AG09309 (cell line): ENCODE results near the gene SNRNP200.

Experiments
- DNase-seq: peaks from one replicate; pipeline ENCODE4 v3.0.0-alpha.2; 2010; ENCODE audit warnings: low read depth
- H3K4me3 ChIP-seq: 2 replicates; pipeline ENCODE4 v1.5.1; 2011; ENCODE audit warnings: mild to moderate bottlenecking, low read depth, low read length, moderate library complexity; ENCODE audit not compliant: control insufficient read depth
- CTCF ChIP-seq: IDR thresholded peaks from 2 replicates; pipeline ENCODE4 v1.5.1; 2011; ENCODE audit warnings: mild to moderate bottlenecking, low read depth, low read length, inconsistent platforms; ENCODE audit not compliant: insufficient read depth, control insufficient read depth; ENCODE audit errors: missing control alignments

The SNRNP200 gene

GRCh38 chr2:96267159-96267971, 38.0 kb downstream of the SNRNP200 start:
- H3K4me3 ChIP-seq: peak overlapping the region; percentile 64
- TF ChIP-seq CTCF: peak; percentile 61
- DNase-seq: no peak

DNA sequence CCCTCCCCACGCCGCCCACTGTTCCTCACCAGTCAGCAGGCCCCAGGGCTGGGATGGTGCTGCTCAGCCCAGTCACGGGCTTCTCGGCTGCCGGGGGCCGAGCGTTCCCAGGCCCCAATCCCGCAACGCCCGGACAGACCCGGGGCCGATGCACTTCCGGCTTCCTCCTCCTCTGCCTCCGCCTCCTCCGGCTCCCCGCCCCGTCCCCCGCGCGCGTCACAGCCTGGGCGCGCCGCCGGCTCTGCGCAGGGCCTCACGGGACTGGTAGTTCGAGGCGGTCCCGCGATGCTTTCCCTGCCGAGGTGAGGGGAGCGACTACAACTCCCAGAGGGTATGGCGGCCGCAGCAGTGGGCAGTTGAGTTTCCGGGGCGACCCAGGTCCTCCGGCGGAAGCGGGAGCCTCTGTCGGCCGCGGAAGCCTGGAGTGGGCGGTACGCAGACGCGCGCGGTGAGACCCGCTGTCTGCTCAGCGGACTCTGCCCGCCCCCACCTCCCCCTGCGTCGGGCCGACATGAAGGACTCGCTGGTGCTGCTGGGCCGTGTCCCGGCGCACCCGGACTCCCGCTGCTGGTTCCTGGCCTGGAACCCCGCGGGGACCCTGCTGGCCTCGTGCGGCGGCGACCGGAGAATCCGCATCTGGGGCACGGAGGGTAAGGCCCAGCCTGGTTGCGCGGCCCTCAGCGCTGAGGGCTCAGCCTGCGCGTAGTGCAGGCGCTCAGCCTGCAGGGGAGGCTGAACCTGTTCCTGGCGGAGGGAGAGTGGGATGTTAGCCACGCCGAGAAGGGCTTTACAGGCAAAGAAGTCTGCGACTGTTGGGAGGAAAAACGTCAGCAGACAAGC, 39.3 kb downstream of the SNRNP200 start, which contains the start of the genes CIAO1 and TMEM127:
TSS of gene CIAO1 (plus strand) at position 386 of the 840 bp plus-strand sequence. CDS start at position 512, 126 bp downstream.
TSS of gene TMEM127 (minus strand) at position 158 of the 840 bp plus-strand sequence. CDS start 616 bp downstream, outside the sequence.
- peak; percentile 83 for DNase-seq
- H3K4me3 ChIP-seq: peak within 1 kb of the TSS; percentile 100
- TF ChIP-seq CTCF: peak; percentile 30

DNA sequence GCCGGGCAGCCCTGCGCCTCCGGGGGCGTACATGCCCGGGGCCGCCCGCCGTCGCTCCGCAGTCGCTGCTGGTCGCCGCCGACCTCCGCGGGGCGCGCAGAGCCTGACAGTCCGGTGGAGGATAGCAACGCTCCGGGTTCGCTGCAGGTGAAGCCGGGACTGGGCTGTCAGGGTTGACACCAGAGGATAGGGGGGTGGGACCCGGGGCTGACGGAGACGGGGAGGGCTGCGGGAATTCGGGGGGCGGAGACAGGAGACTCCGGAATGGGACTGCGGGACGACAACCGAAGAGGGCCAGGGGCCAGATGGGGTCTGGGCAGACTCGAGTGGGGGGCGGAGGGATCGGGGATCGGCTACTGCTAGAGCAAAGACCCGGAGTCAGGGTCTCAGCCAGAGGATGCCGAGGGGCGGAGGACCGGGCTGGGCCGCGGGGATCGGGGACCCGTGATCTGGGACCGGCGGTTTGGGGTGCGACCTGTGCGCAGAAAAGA, 40.0 kb downstream of the SNRNP200 start:
- peak overlapping the region; percentile 100 for H3K4me3 ChIP-seq
- no peak for DNase-seq
- TF ChIP-seq CTCF: no peak

- no peak for DNase-seq
- H3K4me3 ChIP-seq: peak overlapping the region; percentile 100
- TF ChIP-seq CTCF: peak; percentile 57
These were observed 40.5 kb downstream of the SNRNP200 start for GRCh38 chr2:96264656-96265348.

- no peak for TF ChIP-seq CTCF
- peak overlapping the region; percentile 100 for H3K4me3 ChIP-seq
- no peak for DNase-seq
These were observed 41.3 kb downstream of the SNRNP200 start for GRCh38 chr2:96264086-96264485.

GRCh38 chr2:96262306-96262705, 43.0 kb downstream of the SNRNP200 start:
- no peak overlapping the region for H3K4me3 ChIP-seq
- no peak for TF ChIP-seq CTCF
- DNase-seq: no peak
